ENCODE results near the gene BRINP2.
A peak's percentile ranks its signal among the peaks of the same experiment; 100 is the strongest.

Gene BRINP2

DNA sequence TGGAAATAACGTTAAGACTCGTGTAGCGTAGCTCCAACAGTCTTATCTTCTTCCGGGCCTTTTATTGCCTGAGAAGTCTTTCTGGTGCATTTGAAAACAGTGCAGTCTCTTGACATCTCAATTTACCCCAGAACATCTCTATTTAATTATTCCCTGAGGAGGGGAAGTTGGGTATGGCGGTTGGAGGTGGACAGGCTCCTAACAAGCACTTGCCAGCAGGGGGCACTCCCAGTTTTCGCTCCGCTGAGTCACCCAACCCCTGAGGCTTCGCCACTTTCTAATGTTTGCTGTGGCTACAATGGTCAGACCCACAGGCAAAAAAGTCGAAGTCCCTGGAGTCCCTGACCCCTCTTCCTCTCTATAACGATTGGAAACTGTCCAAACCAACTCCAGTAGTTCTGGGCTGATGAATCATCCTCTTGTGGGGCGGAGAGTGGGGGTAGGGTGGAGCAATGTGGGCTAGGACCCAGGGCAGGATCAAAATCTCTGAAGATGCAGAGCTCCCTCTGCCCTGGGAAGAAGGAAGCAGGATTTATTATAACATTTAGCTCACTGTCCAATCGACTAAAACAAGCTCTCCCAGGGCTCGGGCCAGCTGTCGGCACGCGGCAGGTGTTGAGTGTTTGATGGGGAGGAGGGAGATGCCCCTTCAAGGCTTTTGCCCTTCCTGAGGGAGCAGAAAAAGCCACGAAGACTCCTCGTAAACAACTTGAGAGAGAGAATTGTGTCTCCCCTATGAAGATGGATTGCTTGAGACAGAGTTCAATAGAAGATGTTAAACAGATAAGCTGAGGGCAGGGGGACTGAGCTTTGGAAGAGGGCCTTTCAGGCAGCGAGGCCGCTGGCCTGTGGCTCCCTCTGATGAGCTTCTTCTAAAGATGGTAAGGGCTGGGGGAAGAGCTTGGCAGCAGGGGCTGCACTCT is 85.7 kb downstream of the BRINP2 start:
- peak; percentile 47 for TF ChIP-seq CTCF (IDR thresholded peaks at IDR 0.05)
- H3K27ac ChIP-seq, result no peak overlapping the region
- no peak overlapping the region for H3K4me3 ChIP-seq
- no peak for DNase-seq (ENCODE audit: low spot score)

DNA sequence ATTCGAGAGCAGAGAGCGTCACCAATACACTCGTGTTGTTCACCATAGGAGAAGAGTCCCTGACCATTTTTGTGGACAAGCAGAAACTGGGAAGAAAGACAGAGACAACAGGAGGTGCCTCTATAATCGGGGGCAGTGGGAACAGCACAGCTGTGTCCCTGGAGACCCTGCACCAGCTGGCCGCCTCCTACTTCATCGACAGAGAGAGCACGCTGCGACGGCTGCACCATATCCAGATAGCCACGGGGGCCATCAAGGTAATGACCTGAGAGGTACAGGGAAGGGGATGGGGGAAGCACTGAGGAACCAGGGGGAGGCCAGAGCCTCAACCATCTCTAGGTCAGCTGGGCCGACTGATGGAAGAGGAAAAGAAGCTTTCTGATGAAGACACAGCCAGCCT is 86.4 kb downstream of the BRINP2 start:
- DNase-seq (ENCODE audit: low spot score), result no peak
- H3K4me3 ChIP-seq, result no peak overlapping the region
- H3K27ac ChIP-seq, result no peak overlapping the region
- TF ChIP-seq CTCF (IDR thresholded peaks at IDR 0.05), result no peak

DNA sequence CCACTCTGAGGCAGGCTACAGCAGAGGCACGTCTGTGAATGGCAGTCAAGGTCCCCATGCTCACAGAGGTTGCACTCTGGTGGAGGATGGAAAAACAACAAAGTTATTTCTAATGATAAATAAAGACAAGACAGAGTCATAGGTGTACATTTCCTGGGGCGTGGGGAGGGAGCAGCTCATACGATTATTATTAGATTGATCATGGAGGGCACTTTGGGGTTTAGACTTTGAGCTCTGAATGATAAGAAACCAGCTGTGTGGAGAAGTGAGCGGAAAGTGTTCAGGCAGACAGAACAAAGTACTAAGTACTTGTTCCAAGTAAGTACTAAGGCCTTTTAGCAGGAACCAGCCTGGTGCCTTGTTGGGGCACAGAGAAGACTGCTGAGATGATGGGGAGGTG is 86.8 kb downstream of the BRINP2 start:
- Histone ChIP-seq H3K4me3 (no peak overlapping the region), H3K27ac (no peak overlapping the region)
- no peak for DNase-seq (ENCODE audit: low spot score)
- TF ChIP-seq CTCF (IDR thresholded peaks at IDR 0.05), result no peak

- no peak for TF ChIP-seq CTCF (IDR thresholded peaks at IDR 0.05)
- Histone ChIP-seq H3K4me3 (no peak overlapping the region), H3K27ac (no peak overlapping the region)
- no peak for DNase-seq (ENCODE audit: low spot score)
Observed at GRCh38 chr1:177270863-177271262, 100.1 kb downstream of the BRINP2 start.

- Histone ChIP-seq H3K4me3 (no peak overlapping the region), H3K27ac (no peak overlapping the region)
- no peak for DNase-seq (ENCODE audit: low spot score)
- no peak for TF ChIP-seq CTCF (IDR thresholded peaks at IDR 0.05)
Observed at GRCh38 chr1:177273141-177273540, 102.4 kb downstream of the BRINP2 start.

DNA sequence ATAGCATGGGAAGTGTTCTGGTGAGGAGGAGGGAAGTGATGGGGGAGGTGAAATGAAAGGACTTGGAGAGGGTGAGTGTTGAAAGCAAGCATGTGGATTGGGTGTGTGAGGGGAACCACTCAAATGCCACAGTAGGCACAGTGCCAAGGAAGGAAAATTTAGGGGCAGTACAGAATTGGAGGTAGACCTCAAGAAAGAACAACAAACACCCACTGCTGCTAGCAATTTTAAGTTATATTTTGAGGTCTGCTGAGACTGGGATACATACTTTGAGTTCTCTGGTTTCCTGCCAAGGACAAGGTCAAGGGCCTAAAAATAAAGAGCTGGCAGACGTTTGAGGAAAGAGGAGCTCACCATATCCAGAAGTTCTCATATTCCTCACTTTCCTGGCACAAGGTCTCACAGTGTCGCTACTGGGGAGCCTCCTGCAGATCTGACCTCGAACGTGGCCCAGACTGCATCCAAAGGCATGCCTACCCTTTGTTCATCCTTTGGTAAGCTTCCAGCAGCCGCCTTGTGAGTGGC is 104.0 kb downstream of the BRINP2 start:
- DNase-seq (ENCODE audit: low spot score), result no peak
- peak overlapping the region; percentile 28 for H3K4me3 ChIP-seq
- no peak for TF ChIP-seq CTCF (IDR thresholded peaks at IDR 0.05)
- peak overlapping the region in 1 of 2 donors; percentile 66 for H3K27ac ChIP-seq

DNA sequence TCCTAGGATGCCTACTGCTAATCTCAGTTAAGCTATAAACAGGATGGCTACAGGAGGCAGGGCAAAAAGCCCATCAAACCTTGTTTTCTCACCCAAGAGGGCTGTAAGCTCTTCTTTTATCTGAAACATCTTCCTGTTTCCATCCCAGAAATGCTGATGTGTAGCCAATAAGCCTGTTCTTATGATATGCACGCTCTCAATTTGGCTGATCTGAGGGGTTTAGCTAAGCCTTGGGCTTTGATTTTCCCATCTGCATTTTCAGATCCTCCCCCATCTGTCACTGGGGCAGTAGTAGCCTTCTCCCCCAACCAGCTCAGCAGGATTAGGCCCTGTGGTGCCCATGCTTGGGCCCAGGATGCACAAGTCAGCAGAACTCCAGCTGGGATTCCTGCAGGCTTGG is 105.0 kb downstream of the BRINP2 start:
- no peak for DNase-seq (ENCODE audit: low spot score)
- peak overlapping the region in 1 of 2 donors; percentile 66 for H3K27ac ChIP-seq
- H3K4me3 ChIP-seq, result no peak overlapping the region
- no peak for TF ChIP-seq CTCF (IDR thresholded peaks at IDR 0.05)
